ENCODE results near the gene CAMK2A.
"Not testable (repeated sequence)": the region's sequence is repeated elsewhere in the genome, so short reads cannot be mapped to it uniquely, and the experiment has no call there.

CAMK2A gene

GRCh38 chr5:150234576-150235499 is 54.7 kb downstream of the CAMK2A start:
- FAIRE-seq: no peak

- FAIRE-seq: not testable (repeated sequence)
Observed at GRCh38 chr5:150233706-150234105, 55.9 kb downstream of the CAMK2A start.

GRCh38 chr5:150230842-150231241 is 58.7 kb downstream of the CAMK2A start:
- FAIRE-seq: no peak

- FAIRE-seq: no peak
Observed at GRCh38 chr5:150229571-150229970, 60.0 kb downstream of the CAMK2A start.

- no peak for FAIRE-seq
Observed at GRCh38 chr5:150227606-150228273, 61.8 kb downstream of the CAMK2A start.

- FAIRE-seq: no peak
Observed at GRCh38 chr5:150227036-150227435, 62.5 kb downstream of the CAMK2A start.

GRCh38 chr5:150224483-150225027 is 65.0 kb downstream of the CAMK2A start:
- no peak for FAIRE-seq

GRCh38 chr5:150223474-150223873 is 66.1 kb downstream of the CAMK2A start:
- no peak for FAIRE-seq

- FAIRE-seq: no peak
Observed at GRCh38 chr5:150222906-150223305, 66.7 kb downstream of the CAMK2A start.

GRCh38 chr5:150221471-150221870 is 68.1 kb downstream of the CAMK2A start:
- no peak for FAIRE-seq

GRCh38 chr5:150219861-150220260 is 69.7 kb downstream of the CAMK2A start:
- FAIRE-seq: no peak

GRCh38 chr5:150219142-150219541 is 70.4 kb downstream of the CAMK2A start:
- no peak for FAIRE-seq

- no peak for FAIRE-seq
Observed at GRCh38 chr5:150218693-150219035, 70.9 kb downstream of the CAMK2A start.

GRCh38 chr5:150217873-150218692 is 71.5 kb downstream of the CAMK2A start:
- no peak for FAIRE-seq

GRCh38 chr5:150217038-150217437 is 72.5 kb downstream of the CAMK2A start:
- no peak for FAIRE-seq

GRCh38 chr5:150215979-150216944 is 73.3 kb downstream of the CAMK2A start:
- FAIRE-seq: no peak

- FAIRE-seq: no peak
Observed at GRCh38 chr5:150214289-150214688, 75.3 kb downstream of the CAMK2A start.

- FAIRE-seq: no peak
Observed at GRCh38 chr5:150213530-150213929, 76.0 kb downstream of the CAMK2A start.

- FAIRE-seq: no peak
Observed at GRCh38 chr5:150211156-150212030, 78.2 kb downstream of the CAMK2A start.

GRCh38 chr5:150210644-150211043 is 78.9 kb downstream of the CAMK2A start:
- FAIRE-seq: no peak

Measured in colon (tissue), 2 donors.